H1 (cell line): Measurements from ENCODE around the gene GGA1. TPM values are rescaled to one million over a fixed set of nuclear protein-coding genes. Genes with fewer than 3 reads are reported as not detected.

Experiments used
- CTCF ChIA-PET: fragments of 300-600 bp; sonication (Branson Sonifier 250); formaldehyde crosslinking; loops from one replicate; lab custom pipeline; 2021; ENCODE audit not compliant: partially characterized antibody; lab: Charles Lee
- POLR2A ChIA-PET: fragments of 300-600 bp; sonication (Branson Sonifier 250); formaldehyde crosslinking; loops from one replicate; lab custom pipeline; 2021; ENCODE audit warnings: inconsistent platforms; ENCODE audit not compliant: partially characterized antibody; lab: Charles Lee
- DNase-seq, 2 experiments: peaks; one replicate each; pipeline versions ENCODE4 v3.0.0 to v3.0.0-alpha.2; 2010 to 2022; ENCODE audit warnings: low spot score in 2 of 2, low read depth in 1 of 2, mixed read lengths in 1 of 2
- FAIRE-seq: peaks from 2 replicates; lab custom pipeline; 2011; peaks lifted over from hg19 to GRCh38; lab: Jason Lieb, UNC
- H2AFZ ChIP-seq: 2 replicates; pipeline ENCODE4 v1.8.1; 2012; ENCODE audit warnings: low read length, inconsistent platforms
- H2AK5ac ChIP-seq: 2 replicates; pipeline ENCODE4 v1.6.1; 2013; ENCODE audit warnings: low read depth, low read length
- H2BK120ac ChIP-seq: replicated peaks from 2 replicates; pipeline ENCODE3; 2013; ENCODE audit warnings: low read depth, low read length, inconsistent platforms
- H2BK12ac ChIP-seq: 2 replicates; pipeline ENCODE4 v1.6.1; 2013; ENCODE audit warnings: low read depth, low read length
- H2BK15ac ChIP-seq: 2 replicates; pipeline ENCODE4 v1.6.1; 2013; ENCODE audit warnings: low read length
- H2BK20ac ChIP-seq: 2 replicates; pipeline ENCODE4 v1.6.1; 2013; ENCODE audit warnings: low read length
- H2BK5ac ChIP-seq: 2 replicates; pipeline ENCODE4 v1.6.1; 2013; ENCODE audit warnings: low read depth, low read length
- H3K14ac ChIP-seq: 2 replicates; pipeline ENCODE4 v1.6.1; 2013; ENCODE audit warnings: inconsistent platforms; ENCODE audit not compliant: insufficient read length
- H3K18ac ChIP-seq: 2 replicates; pipeline ENCODE4 v1.6.1; 2013; ENCODE audit warnings: low read length; ENCODE audit errors: extremely low read depth
- H3K23ac ChIP-seq: 2 replicates; pipeline ENCODE4 v1.6.1; 2013; ENCODE audit warnings: inconsistent platforms; ENCODE audit not compliant: insufficient read length
- H3K23me2 ChIP-seq: 2 replicates; pipeline ENCODE4 v1.6.1; 2013; ENCODE audit warnings: low read depth, low read length
- H3K27ac ChIP-seq: 2 replicates; pipeline ENCODE4 v1.6.1; 2011; ENCODE audit warnings: low read depth, low read length, inconsistent platforms
- H3K27me3 ChIP-seq, 4 experiments: replicated peaks in 1 of 4; 1 replicate in 1 of 4; 2 replicates in 3 of 4; pipeline versions ENCODE4 v1.6.1 to v1.8.1; 2011 to 2013; ENCODE audit warnings: low read length in 3 of 4, mild to moderate bottlenecking in 3 of 4, inconsistent platforms in 2 of 4, mixed read lengths in 2 of 4, moderate library complexity in 1 of 4; ENCODE audit not compliant: control insufficient read depth in 3 of 4, insufficient read depth in 3 of 4; ENCODE audit errors: extremely low read depth in 1 of 4
- H3K36me3 ChIP-seq, 4 experiments: 2 replicates each; pipeline versions ENCODE4 v1.6.1 to v1.8.1; 2011 to 2013; ENCODE audit warnings: mild to moderate bottlenecking in 4 of 4, low read length in 3 of 4, moderate library complexity in 2 of 4, control low read depth in 1 of 4, inconsistent platforms in 1 of 4; ENCODE audit not compliant: insufficient read depth in 4 of 4, control insufficient read depth in 2 of 4
- H3K4ac ChIP-seq: replicated peaks from 2 replicates; pipeline ENCODE3; 2013; ENCODE audit warnings: low read length, low read depth, mixed read lengths, inconsistent platforms; ENCODE audit not compliant: insufficient read length
- H3K4me1 ChIP-seq, 4 experiments: replicated peaks in 1 of 4; 1 replicate in 1 of 4; 2 replicates in 3 of 4; pipeline versions ENCODE4 v1.6.1 to v1.8.1; 2011 to 2013; ENCODE audit warnings: low read length in 3 of 4, inconsistent platforms in 2 of 4, mixed read lengths in 1 of 4; ENCODE audit not compliant: insufficient read depth in 4 of 4, control insufficient read depth in 3 of 4
- H3K4me2 ChIP-seq, 2 experiments: 2 replicates each; pipeline versions ENCODE4 v1.6.1 to v1.8.1; 2011 to 2013; ENCODE audit warnings: low read depth in 2 of 2, low read length in 2 of 2, control low read depth in 1 of 2, inconsistent platforms in 1 of 2, mild to moderate bottlenecking in 1 of 2; ENCODE audit not compliant: insufficient read depth in 1 of 2
- H3K4me3 ChIP-seq, 4 experiments: fragments of 200-600, 300-600 bp in 1 of 4; sonication (generic), shearing (Covaris generic), sonication (Bioruptor Twin) in 1 of 4; 2 replicates each; pipeline versions ENCODE4 v1.5.1 to v1.8.1; 2011 to 2016; ENCODE audit warnings: low read length in 4 of 4, low read depth in 3 of 4, control low read depth in 2 of 4, inconsistent platforms in 2 of 4, mild to moderate bottlenecking in 2 of 4, mixed read lengths in 1 of 4, moderate library complexity in 1 of 4; ENCODE audit not compliant: insufficient read depth in 2 of 4; ENCODE audit errors: extremely low read depth in 1 of 4
- H3K56ac ChIP-seq: replicated peaks from 2 replicates; pipeline ENCODE3; 2013; ENCODE audit warnings: low read depth, mild to moderate bottlenecking, mixed read lengths, low read length, inconsistent platforms; ENCODE audit not compliant: insufficient read length
- H3K79me1 ChIP-seq: 2 replicates; pipeline ENCODE4 v1.6.1; 2013; ENCODE audit warnings: low read depth, low read length, control low read depth
- H3K79me2 ChIP-seq, 2 experiments: 2 replicates each; pipeline versions ENCODE4 v1.6.1 to v1.8.1; 2012 to 2013; ENCODE audit warnings: low read length in 2 of 2, mild to moderate bottlenecking in 2 of 2, inconsistent platforms in 1 of 2; ENCODE audit not compliant: insufficient read depth in 2 of 2, control insufficient read depth in 1 of 2
- H3K9ac ChIP-seq, 4 experiments: replicated peaks in 1 of 4; 1 replicate in 1 of 4; 2 replicates in 3 of 4; pipeline versions ENCODE4 v1.6.1 to v1.8.1; 2011 to 2013; ENCODE audit warnings: low read depth in 3 of 4, low read length in 3 of 4, control low read depth in 2 of 4, mild to moderate bottlenecking in 2 of 4, moderate library complexity in 2 of 4, inconsistent platforms in 1 of 4; ENCODE audit errors: extremely low read depth in 1 of 4
- H3K9me3 ChIP-seq, 2 experiments: 2 replicates each; pipeline versions ENCODE4 v1.6.1 to v1.8.1; 2012 to 2013; ENCODE audit warnings: mild to moderate bottlenecking in 2 of 2, moderate library complexity in 2 of 2, control low read depth in 1 of 2, inconsistent platforms in 1 of 2, low read depth in 1 of 2, low read length in 1 of 2, mixed read lengths in 1 of 2; ENCODE audit not compliant: insufficient read depth in 2 of 2
- H4K20me1 ChIP-seq, 2 experiments: replicated peaks in 1 of 2; 2 replicates each; pipeline versions ENCODE3 to v1.8.1; 2011 to 2013; ENCODE audit warnings: inconsistent platforms in 2 of 2, low read length in 2 of 2, mild to moderate bottlenecking in 1 of 2; ENCODE audit not compliant: insufficient read depth in 2 of 2, control insufficient read depth in 1 of 2
- H4K5ac ChIP-seq: 2 replicates; pipeline ENCODE4 v1.6.1; 2013; ENCODE audit warnings: low read length, low read depth, mixed read lengths, inconsistent platforms; ENCODE audit not compliant: insufficient read length
- H4K8ac ChIP-seq: 2 replicates; pipeline ENCODE4 v1.8.0; 2013; ENCODE audit warnings: mild to moderate bottlenecking, moderate library complexity, low read length, inconsistent platforms; ENCODE audit not compliant: insufficient read depth; ENCODE audit errors: extremely low read depth
- H4K91ac ChIP-seq: replicated peaks from 2 replicates; pipeline ENCODE3; 2013; ENCODE audit warnings: low read length, mixed read lengths, inconsistent platforms; ENCODE audit not compliant: insufficient read length
- ATF3 ChIP-seq: IDR thresholded peaks from 2 replicates; pipeline ENCODE4 v1.6.1; 2011; ENCODE audit warnings: low read depth, mild to moderate bottlenecking, low read length; ENCODE audit not compliant: insufficient read depth
- KDM4A ChIP-seq: IDR thresholded peaks from one replicate; pipeline ENCODE4 v1.7.1; 2012; ENCODE audit warnings: low read depth, mild to moderate bottlenecking, moderate library complexity, low read length, inconsistent platforms; ENCODE audit not compliant: severe bottlenecking
- NANOG ChIP-seq: IDR thresholded peaks from 2 replicates; pipeline ENCODE4 v1.6.1; 2011; ENCODE audit warnings: low read length, low read depth, mild to moderate bottlenecking, inconsistent platforms; ENCODE audit not compliant: insufficient read depth, poor library complexity, severe bottlenecking
- TBP ChIP-seq: IDR thresholded peaks from 2 replicates; pipeline ENCODE4 v1.6.1; 2011; ENCODE audit warnings: low read depth, low read length, improper control_type of control experiment
- whole genome bisulfite sequencing, 2 experiments: shearing (Covaris generic) in 1 of 2; methylation state at CpG; one replicate each; pipeline versions ENCODE4 v1.1.6 to v1.1.7; 2013 to 2015; ENCODE audit warnings: low lambda C conversion rate in 2 of 2, mixed read lengths in 2 of 2, inconsistent platforms in 1 of 2, low coverage in 1 of 2, missing lambda C conversion rate in 1 of 2; ENCODE audit not compliant: insufficient replicate concordance in 2 of 2, insufficient coverage in 1 of 2, insufficient read length in 1 of 2; ENCODE audit errors: extremely low coverage in 1 of 2, missing lambda C conversion rate in 1 of 2; 5-methylcytosine and 5-hydroxymethylcytosine counted together
- polyA plus RNA-seq, 7 experiments: library from polyadenylated mRNA; depleted of rRNA in 3 of 7; stranded (reverse) in 5 of 7; unstranded in 2 of 7; fragments of >200 nt in 5 of 7; fragments of 200-250 nt in 2 of 7; gene quantifications; 1 replicate in 5 of 7; 2 replicates in 1 of 7; 4 replicates in 1 of 7; pipeline versions ENCODE4 v1.2.1 to v1.2.3, GENCODE V29; 2011 to 2013; ENCODE audit warnings: missing spikeins in 2 of 7, mixed read lengths in 2 of 7
- total RNA-seq: library from RNA; stranded (reverse); fragmentation: NEBNext Ultra II Directional; extraction: Animal tissue kit (Norgen Biotek cat#: 25700); gene quantifications from 2 replicates; pipeline ENCODE4 v1.2.1, GENCODE V29; 2021
- TF ChIP-seq, protein P1 (sequence below): IDR thresholded peaks from 2 replicates; pipeline ENCODE4 v1.6.1; 2012; ENCODE audit warnings: inconsistent platforms

The GGA1 gene
- total and polyA plus RNA-seq, 2 of the 8 experiments (the other 6 are each of a cell fraction or from before 2014, with no cell fraction given) = 49.3 to 57.2 TPM

GRCh38 chr22:37654563-37655251 lies 46.1 kb downstream of the GGA1 start:
- no peak overlapping the region for H3K4me3 ChIP-seq
- H2BK20ac ChIP-seq = no peak overlapping the region
- no peak overlapping the region for H3K14ac ChIP-seq
- H4K20me1 ChIP-seq = peaks cover 3 to 4% of the 10 kb centered on the region in 2 experiments
- H3K79me1 ChIP-seq = peaks cover 5% of the 10 kb centered on the region
- H3K4me1 ChIP-seq = peaks cover 0 to 12% (median 5%) of the 10 kb centered on the region in 4 experiments; a peak in 5 of 7 replicates
- no peak overlapping the region for H2AFZ ChIP-seq
- peaks cover 11% of the 10 kb centered on the region for H3K23me2 ChIP-seq
- CTCF ChIA-PET = interaction anchor here (0.7 to 5.1 kb wide), 3 partner anchors 10 to 880 kb away, joined by 3 to 40 read pairs (median 3); no protein-coding TSS in a partner anchor
- H4K5ac ChIP-seq = no peak overlapping the region
- no peak overlapping the region for H3K27ac ChIP-seq
- no peaks in the 10 kb centered on the region for H3K9me3 ChIP-seq
- H2BK15ac ChIP-seq = no peak overlapping the region
- whole genome bisulfite sequencing, 2 experiments = 95% methylated on average over 9 of the region's 14 CpGs; no CpG with 5 or more reads in 1 of the 2 experiments
- no peak overlapping the region for H4K8ac ChIP-seq
- no peak for DNase-seq
- peaks cover 5 to 7% of the 10 kb centered on the region in 2 experiments; a peak in 3 of 4 replicates for H3K79me2 ChIP-seq
- no peak overlapping the region for H3K18ac ChIP-seq
- no peak for FAIRE-seq
- no peak overlapping the region for H3K23ac ChIP-seq
- no peak overlapping the region for H4K91ac ChIP-seq
- H2BK5ac ChIP-seq = no peak overlapping the region
- no peak overlapping the region for H2BK12ac ChIP-seq
- H2AK5ac ChIP-seq = no peak overlapping the region
- POLR2A ChIA-PET = interaction anchor here (1.8 to 2.0 kb wide), 3 partner anchors 9 to 45 kb away, joined by 4 to 9 read pairs (median 8); no protein-coding TSS in a partner anchor
- no peak overlapping the region for H3K4me2 ChIP-seq
- H3K9ac ChIP-seq = no peak overlapping the region
- no peak overlapping the region for H2BK120ac ChIP-seq
- no peak overlapping the region for H3K4ac ChIP-seq
- no peak overlapping the region for H3K56ac ChIP-seq
- peaks cover 3 to 26% (median 16%) of the 10 kb centered on the region in 4 experiments; a peak in 7 of 8 replicates for H3K36me3 ChIP-seq
- no peaks in the 10 kb centered on the region for H3K27me3 ChIP-seq
- TF ChIP-seq KDM4A (no peak), NANOG (no peak), ATF3 (no peak), TBP (no peak)
- TF ChIP-seq, protein P1, sequence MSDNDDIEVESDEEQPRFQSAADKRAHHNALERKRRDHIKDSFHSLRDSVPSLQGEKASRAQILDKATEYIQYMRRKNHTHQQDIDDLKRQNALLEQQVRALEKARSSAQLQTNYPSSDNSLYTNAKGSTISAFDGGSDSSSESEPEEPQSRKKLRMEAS = no peak
